Suprapubic skin (tissue), 4 donors: Measurements from ENCODE around the gene EARS2. TPM values are rescaled to one million over a fixed set of nuclear protein-coding genes. Genes with fewer than 3 reads are reported as not detected.

ENCODE experiments used
- DNase-seq, 2 donors: peaks; one replicate each; pipeline ENCODE4 v3.0.0-alpha.2; 2019; ENCODE audit warnings: low spot score in 2 of 2
- H3K27ac ChIP-seq: fragments of 200-600 bp; sonication (generic); one replicate; pipeline ENCODE4 v1.5.1; 2019
- H3K27me3 ChIP-seq: fragments of 200-600 bp; sonication (generic); one replicate; pipeline ENCODE4 v1.5.1; 2019
- H3K36me3 ChIP-seq: fragments of 200-600 bp; sonication (generic); one replicate; pipeline ENCODE4 v1.5.1; 2019
- H3K4me1 ChIP-seq: fragments of 200-600 bp; sonication (generic); one replicate; pipeline ENCODE4 v1.5.1; 2019
- H3K4me3 ChIP-seq: fragments of 200-600 bp; sonication (generic); one replicate; pipeline ENCODE4 v1.5.1; 2019; ENCODE audit warnings: mild to moderate bottlenecking
- H3K9me3 ChIP-seq: fragments of 200-600 bp; sonication (generic); one replicate; pipeline ENCODE4 v1.5.1; 2019
- EP300 ChIP-seq: sonication (generic); formaldehyde crosslinking; IDR thresholded peaks from one replicate; pipeline ENCODE4 v1.6.1; 2017; ENCODE audit warnings: antibody characterized with exemption
- POLR2A ChIP-seq, 2 donors: fragments of 450-650 bp; IDR thresholded peaks; one replicate each; pipeline ENCODE4 v1.6.1; 2017; ENCODE audit warnings: antibody characterized with exemption in 2 of 2, mild to moderate bottlenecking in 2 of 2, moderate library complexity in 2 of 2
- POLR2AphosphoS5 ChIP-seq, 3 donors: sonication (generic); formaldehyde crosslinking; IDR thresholded peaks; one replicate each; pipeline ENCODE4 v1.6.1; 2017; ENCODE audit warnings: antibody characterized with exemption in 3 of 3
- WGBS: methylation state at CpG from one replicate; pipeline ENCODE4 v1.1.5; 2018; 5-methylcytosine and 5-hydroxymethylcytosine counted together
- total RNA-seq, 4 donors: library from RNA; depleted of rRNA; stranded (reverse); fragments of >200 nt; gene quantifications; one replicate each; pipeline ENCODE4 v1.1.0, GENCODE V29; 2016
- TF ChIP-seq, protein P1 (sequence below), 2 donors: fragments of 200-600 bp in 1 of 2; fragments of 450-650 bp in 1 of 2; sonication (generic) in 1 of 2; IDR thresholded peaks; one replicate each; pipeline ENCODE4 v1.5.1; 2016 to 2019; ENCODE audit warnings: antibody characterized with exemption in 2 of 2, mild to moderate bottlenecking in 1 of 2, moderate library complexity in 1 of 2

EARS2 gene
- total RNA-seq, 4 donors from 2014 or later = 24.1 to 37.2 (median 36.6) TPM

DNA sequence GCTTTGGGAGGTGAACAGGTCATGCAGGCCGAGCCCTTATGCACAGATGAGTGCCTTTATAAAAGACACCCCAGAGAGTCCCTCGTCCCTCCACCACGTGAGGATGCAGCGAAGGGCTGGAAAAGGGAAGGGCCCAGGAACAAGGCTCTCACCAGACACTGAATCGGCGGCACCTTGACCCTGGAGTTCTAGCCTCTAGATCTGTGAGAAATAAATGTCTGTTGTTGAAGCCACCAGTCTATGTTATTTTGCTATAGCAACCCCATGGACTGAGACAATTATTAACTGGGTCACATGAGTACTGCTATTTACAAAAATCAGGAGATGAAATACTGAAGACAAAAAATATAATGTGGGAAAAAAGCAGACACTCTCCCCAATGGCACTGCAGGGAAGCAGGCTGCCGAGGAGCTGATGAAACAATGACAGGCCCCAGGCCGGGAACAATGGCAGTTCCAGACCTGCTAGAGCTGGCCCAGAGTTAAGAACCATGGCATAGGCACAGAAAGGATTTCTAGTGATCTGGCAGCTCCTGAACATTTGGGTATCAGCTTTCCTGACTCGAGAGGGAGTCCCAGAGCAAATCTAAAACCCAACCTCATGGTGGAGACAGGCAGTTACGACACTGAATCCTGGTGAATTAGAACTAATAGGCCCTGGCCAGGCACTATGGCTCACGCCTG is 29.0 kb downstream of the EARS2 start:
- TF ChIP-seq POLR2A (IDR thresholded peaks at IDR 0.05) = no peak
- TF ChIP-seq POLR2AphosphoS5 (IDR thresholded peaks at IDR 0.05) = no peak
- TF ChIP-seq EP300 = no peak
- TF ChIP-seq, protein P1, sequence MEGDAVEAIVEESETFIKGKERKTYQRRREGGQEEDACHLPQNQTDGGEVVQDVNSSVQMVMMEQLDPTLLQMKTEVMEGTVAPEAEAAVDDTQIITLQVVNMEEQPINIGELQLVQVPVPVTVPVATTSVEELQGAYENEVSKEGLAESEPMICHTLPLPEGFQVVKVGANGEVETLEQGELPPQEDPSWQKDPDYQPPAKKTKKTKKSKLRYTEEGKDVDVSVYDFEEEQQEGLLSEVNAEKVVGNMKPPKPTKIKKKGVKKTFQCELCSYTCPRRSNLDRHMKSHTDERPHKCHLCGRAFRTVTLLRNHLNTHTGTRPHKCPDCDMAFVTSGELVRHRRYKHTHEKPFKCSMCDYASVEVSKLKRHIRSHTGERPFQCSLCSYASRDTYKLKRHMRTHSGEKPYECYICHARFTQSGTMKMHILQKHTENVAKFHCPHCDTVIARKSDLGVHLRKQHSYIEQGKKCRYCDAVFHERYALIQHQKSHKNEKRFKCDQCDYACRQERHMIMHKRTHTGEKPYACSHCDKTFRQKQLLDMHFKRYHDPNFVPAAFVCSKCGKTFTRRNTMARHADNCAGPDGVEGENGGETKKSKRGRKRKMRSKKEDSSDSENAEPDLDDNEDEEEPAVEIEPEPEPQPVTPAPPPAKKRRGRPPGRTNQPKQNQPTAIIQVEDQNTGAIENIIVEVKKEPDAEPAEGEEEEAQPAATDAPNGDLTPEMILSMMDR (IDR thresholded peaks at IDR 0.05) = no peak

GRCh38 chr16:23524886-23525285 is 32.3 kb downstream of the EARS2 start:
- 100% methylated on average over 3 of the region's 3 CpGs for WGBS
- Histone ChIP-seq H3K36me3 (peaks cover 74% of the 10 kb centered on the region), H3K4me1 (no peaks in the 10 kb centered on the region), H3K4me3 (no peak overlapping the region), H3K27ac (no peak overlapping the region), H3K9me3 (no peaks in the 10 kb centered on the region), H3K27me3 (no peaks in the 10 kb centered on the region)
- TF ChIP-seq, protein P1 (IDR thresholded peaks at IDR 0.05) = no peak
- TF ChIP-seq POLR2AphosphoS5 (IDR thresholded peaks at IDR 0.05) (no peak), POLR2A (IDR thresholded peaks at IDR 0.05) (no peak), EP300 (no peak)
- no peak for DNase-seq

More for the DNA sequence above, 29.0 kb downstream of the EARS2 start:
- Histone ChIP-seq H3K36me3 (peaks cover 81% of the 10 kb centered on the region), H3K27me3 (no peaks in the 10 kb centered on the region), H3K4me3 (no peak overlapping the region), H3K9me3 (no peaks in the 10 kb centered on the region), H3K27ac (no peak overlapping the region), H3K4me1 (no peaks in the 10 kb centered on the region)
- 83% methylated on average over 11 of the region's 11 CpGs for WGBS
- no peak for DNase-seq

DNA sequence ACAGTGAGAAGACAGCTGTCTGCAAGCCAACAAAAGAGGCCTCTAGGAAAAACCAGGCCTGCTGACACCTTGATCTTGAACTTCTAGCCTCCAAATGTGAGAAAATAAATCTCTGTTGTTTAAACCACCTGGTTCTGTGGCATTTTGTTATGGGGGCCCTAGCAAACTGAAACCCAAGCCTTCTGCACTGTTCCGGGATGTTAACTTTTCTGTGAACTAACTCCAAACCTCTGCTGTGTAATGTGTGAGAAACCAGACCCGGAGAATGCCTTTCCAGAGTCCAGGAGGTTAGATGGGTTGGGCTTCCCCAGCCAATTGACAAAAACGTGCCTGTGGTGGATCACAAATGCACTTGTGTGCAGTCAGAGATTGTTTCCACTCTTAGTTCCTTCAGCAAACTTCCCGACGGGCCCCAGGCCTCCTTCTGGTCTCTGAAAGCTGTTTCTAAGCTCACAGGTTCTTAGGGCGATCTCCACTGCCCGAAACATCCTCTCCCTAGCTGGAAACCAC is 33.2 kb downstream of the EARS2 start:
- TF ChIP-seq, protein P1 (IDR thresholded peaks at IDR 0.05) = no peak
- TF ChIP-seq POLR2AphosphoS5 (IDR thresholded peaks at IDR 0.05) = no peak
- Histone ChIP-seq H3K36me3 (peaks cover 70% of the 10 kb centered on the region), H3K4me3 (no peak overlapping the region), H3K9me3 (no peaks in the 10 kb centered on the region), H3K4me1 (no peaks in the 10 kb centered on the region), H3K27ac (no peak overlapping the region), H3K27me3 (no peaks in the 10 kb centered on the region)
- no peak for DNase-seq
- 94% methylated on average over 7 of the region's 7 CpGs for WGBS

- no peaks in the 10 kb centered on the region for H3K9me3 ChIP-seq
- H3K36me3 ChIP-seq = peaks cover 64% of the 10 kb centered on the region
- TF ChIP-seq, protein P1 (IDR thresholded peaks at IDR 0.05) = no peak
- TF ChIP-seq POLR2AphosphoS5 (IDR thresholded peaks at IDR 0.05) (no peak), POLR2A (IDR thresholded peaks at IDR 0.05) (no peak), EP300 (no peak)
- no peak overlapping the region for H3K27ac ChIP-seq
- H3K4me3 ChIP-seq = no peak overlapping the region
- WGBS = 93% methylated on average over 6 of the region's 6 CpGs
- H3K27me3 ChIP-seq = no peaks in the 10 kb centered on the region
- DNase-seq = no peak
- H3K4me1 ChIP-seq = no peaks in the 10 kb centered on the region
These were observed 33.8 kb downstream of the EARS2 start for GRCh38 chr16:23523321-23523720.

DNA sequence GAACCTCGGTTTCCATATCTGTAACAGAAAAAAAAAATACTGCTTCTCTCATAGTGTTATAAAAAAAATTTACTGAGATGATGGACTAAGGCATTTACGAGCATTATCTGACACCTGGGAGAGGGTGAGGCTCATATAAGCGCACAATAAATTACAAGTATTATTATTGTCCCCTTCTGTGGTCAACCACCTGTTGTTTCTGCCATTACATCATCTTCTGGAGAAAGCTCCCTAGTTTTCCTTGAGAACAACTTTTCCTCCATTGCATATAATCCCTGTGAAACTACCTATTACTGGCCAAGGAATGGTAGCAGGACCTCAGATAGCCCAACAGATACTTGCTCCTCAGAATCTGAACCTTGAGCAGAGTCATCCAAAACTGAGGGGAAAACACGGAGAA is 35.2 kb downstream of the EARS2 start:
- H3K4me1 ChIP-seq = no peaks in the 10 kb centered on the region
- WGBS = 89% methylated on average over 4 of the region's 4 CpGs
- peaks cover 50% of the 10 kb centered on the region for H3K36me3 ChIP-seq
- no peaks in the 10 kb centered on the region for H3K9me3 ChIP-seq
- TF ChIP-seq EP300 = no peak
- TF ChIP-seq POLR2A (IDR thresholded peaks at IDR 0.05) = no peak
- TF ChIP-seq, protein P1 (IDR thresholded peaks at IDR 0.05) = no peak
- TF ChIP-seq POLR2AphosphoS5 (IDR thresholded peaks at IDR 0.05) = no peak
- no peak overlapping the region for H3K27ac ChIP-seq
- no peaks in the 10 kb centered on the region for H3K27me3 ChIP-seq
- DNase-seq = no peak
- no peak overlapping the region for H3K4me3 ChIP-seq
